WI38 (cell line): ENCODE measurements around the gene KCNK5.

Experiments
- H3K4me3 ChIP-seq: 2 replicates; pipeline ENCODE4 v1.5.1; 2011; ENCODE audit warnings: low read depth, mild to moderate bottlenecking, control low read depth, low read length
- CTCF ChIP-seq: IDR thresholded peaks from 2 replicates; pipeline ENCODE4 v1.5.1; 2012; ENCODE audit warnings: low read depth, mild to moderate bottlenecking, control low read depth, low read length

Gene KCNK5

GRCh38 chr6:39204160-39204495 lies 25.1 kb downstream of the KCNK5 start:
- no peak overlapping the region for H3K4me3 ChIP-seq
- no peak for TF ChIP-seq CTCF

- TF ChIP-seq CTCF: no peak
- no peak overlapping the region for H3K4me3 ChIP-seq
These were observed 25.7 kb downstream of the KCNK5 start for GRCh38 chr6:39203436-39204159.

- TF ChIP-seq CTCF: no peak
- no peak overlapping the region for H3K4me3 ChIP-seq
These were observed 27.1 kb downstream of the KCNK5 start for GRCh38 chr6:39202166-39202565.

GRCh38 chr6:39200498-39201020 lies 28.7 kb downstream of the KCNK5 start:
- H3K4me3 ChIP-seq: no peak overlapping the region
- no peak for TF ChIP-seq CTCF

- TF ChIP-seq CTCF: no peak
These were observed 29.3 kb downstream of the KCNK5 start for GRCh38 chr6:39199976-39200375.

GRCh38 chr6:39199231-39199940 lies 29.9 kb downstream of the KCNK5 start:
- H3K4me3 ChIP-seq: no peak overlapping the region
- TF ChIP-seq CTCF: no peak

More at GRCh38 chr6:39199976-39200375, 29.3 kb downstream of the KCNK5 start:
- H3K4me3 ChIP-seq: no peak overlapping the region

- no peak overlapping the region for H3K4me3 ChIP-seq
- TF ChIP-seq CTCF: no peak
These were observed 30.7 kb downstream of the KCNK5 start for GRCh38 chr6:39198528-39198927.
